SK-N-SH treated with all-trans-retinoic acid at 6 μM for 48 hours (cell line): ENCODE results near the gene RAD23A.

Source experiments
- BACH2 ChIP-seq: fragments of 250-450 bp; sonication (Bioruptor Pico); IDR thresholded peaks from 2 replicates; pipeline ENCODE4 v1.9.0; 2021; ENCODE audit warnings: mild to moderate bottlenecking, borderline replicate concordance
- TF ChIP-seq, protein P1 (sequence below): fragments of 250-450 bp; sonication (Bioruptor Pico); IDR thresholded peaks from 2 replicates; pipeline ENCODE4 v1.5.1; 2020; ENCODE audit warnings: low read depth, mild to moderate bottlenecking, moderate library complexity

DNA sequence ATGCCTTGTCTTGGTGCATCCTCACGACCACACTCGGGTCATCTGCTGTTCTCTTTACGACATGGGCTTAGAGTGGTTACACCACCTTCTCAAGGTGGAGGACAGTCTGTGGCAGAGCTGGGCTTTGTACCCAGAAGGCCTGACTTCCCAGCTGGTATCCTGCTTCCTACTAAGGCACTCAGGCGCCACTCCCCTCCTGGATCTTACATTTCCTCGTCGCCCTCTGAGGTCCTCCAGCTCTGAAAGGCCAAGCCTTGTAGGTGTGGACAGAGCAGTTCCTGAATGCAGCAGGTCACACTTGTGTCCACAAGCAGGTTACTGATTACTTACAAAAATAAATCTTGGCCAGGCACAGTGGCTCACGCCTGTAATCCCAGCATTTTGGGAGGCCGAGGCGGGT is 38.5 kb upstream of the RAD23A start:
- TF ChIP-seq, protein P1, sequence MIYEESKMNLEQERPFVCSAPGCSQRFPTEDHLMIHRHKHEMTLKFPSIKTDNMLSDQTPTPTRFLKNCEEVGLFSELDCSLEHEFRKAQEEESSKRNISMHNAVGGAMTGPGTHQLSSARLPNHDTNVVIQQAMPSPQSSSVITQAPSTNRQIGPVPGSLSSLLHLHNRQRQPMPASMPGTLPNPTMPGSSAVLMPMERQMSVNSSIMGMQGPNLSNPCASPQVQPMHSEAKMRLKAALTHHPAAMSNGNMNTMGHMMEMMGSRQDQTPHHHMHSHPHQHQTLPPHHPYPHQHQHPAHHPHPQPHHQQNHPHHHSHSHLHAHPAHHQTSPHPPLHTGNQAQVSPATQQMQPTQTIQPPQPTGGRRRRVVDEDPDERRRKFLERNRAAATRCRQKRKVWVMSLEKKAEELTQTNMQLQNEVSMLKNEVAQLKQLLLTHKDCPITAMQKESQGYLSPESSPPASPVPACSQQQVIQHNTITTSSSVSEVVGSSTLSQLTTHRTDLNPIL (CRISPR knock-in tag) = no peak
- TF ChIP-seq BACH2 (CRISPR knock-in tag) = no peak
